Measurements from ENCODE around the gene RAPGEF5.

RAPGEF5 gene

DNA sequence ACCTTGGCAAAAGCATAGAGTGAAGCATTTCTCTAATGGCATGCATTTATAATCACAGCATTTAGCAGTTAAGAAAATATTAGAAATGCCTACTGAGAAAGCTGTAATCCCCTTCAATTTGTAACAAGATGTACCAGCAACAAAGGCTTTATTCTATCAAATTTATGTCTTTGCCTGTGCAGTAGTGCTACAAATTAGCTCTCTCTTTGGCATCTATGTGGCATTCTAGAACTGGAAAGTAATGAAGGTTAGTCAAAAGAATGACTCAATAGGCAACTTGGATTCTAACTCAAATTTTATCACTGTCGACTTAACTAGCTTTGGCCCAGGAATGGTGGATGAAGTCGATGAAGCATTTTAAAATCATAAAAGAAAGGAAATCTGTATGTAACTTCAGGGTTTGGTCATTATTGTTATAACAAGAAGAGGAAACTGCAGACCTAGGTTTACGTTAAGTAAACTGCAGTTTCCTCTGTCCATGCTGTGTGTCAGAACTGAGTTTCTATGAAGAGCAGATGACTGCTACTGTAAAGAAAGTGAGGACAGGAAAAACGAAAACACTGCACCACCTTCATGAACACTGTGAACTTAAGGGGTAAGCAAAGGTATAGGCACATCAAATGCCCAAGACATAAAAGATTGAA lies 140.0 kb downstream of the RAPGEF5 start:
- no peak for DNase-seq (ENCODE audit: low spot score)

GRCh38 chr7:22216309-22216708 lies 140.6 kb downstream of the RAPGEF5 start:
- DNase-seq (ENCODE audit: low spot score): no peak

DNA sequence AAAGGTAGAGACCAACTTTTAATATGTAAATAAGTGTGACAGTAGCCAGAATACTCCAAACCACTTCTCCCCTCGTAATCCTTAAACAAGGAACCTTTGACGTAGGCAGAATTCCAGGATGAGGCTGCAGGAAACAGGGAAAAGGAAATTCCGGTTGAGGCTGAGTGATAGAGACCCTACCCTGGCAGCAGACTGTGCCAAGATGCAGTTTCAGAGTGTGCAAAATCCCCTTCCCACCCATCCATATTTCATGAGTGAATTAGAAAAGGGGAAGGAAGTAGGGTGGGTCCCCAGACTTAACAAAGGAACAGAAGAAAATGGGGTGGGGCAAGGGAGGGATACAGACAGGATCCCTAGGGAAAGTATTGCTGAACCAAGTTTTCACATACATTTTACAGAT lies 143.0 kb downstream of the RAPGEF5 start:
- no peak for DNase-seq (ENCODE audit: low spot score)

- DNase-seq (ENCODE audit: low spot score): no peak
Observed at GRCh38 chr7:22213081-22213480, 143.9 kb downstream of the RAPGEF5 start.

DNA sequence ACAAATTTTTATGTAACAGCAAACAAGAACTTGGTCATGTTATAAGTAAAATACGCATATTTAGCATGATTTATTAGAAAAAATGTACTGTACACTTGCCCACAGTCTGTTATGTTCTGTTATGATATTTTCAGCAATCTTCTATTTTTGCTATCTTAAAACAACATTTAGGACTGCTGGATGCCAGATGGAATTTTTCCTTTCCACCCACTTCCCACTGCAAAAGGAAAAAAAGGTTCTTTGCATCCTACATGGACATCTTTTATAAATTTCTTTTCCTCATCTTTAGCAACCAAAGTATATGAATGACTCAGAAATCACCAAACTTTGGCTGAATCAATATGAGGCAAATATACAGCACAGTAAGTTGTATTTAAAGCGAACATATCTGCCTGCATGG lies 146.0 kb downstream of the RAPGEF5 start:
- DNase-seq (ENCODE audit: low spot score): no peak

- DNase-seq (ENCODE audit: low spot score): no peak
Observed at GRCh38 chr7:22210355-22210754, 146.6 kb downstream of the RAPGEF5 start.

DNA sequence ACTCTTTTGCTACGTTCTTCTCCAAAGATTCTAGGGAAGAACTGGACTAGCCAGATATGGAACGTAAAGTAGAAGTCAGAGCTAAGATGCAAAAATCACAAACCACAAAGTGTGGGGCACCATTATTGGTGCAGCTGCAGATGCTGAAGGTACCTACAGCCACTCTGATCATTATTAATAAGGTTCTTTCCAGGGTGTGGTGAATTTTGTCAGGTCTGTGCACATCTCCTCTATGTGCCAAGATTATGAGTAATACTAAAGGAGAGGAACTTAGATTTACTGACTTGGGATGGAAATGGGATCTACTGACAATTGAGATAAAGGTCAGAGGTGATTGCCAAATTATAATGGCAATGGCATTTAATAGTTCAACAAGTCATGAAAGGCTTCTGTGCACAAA lies 148.2 kb downstream of the RAPGEF5 start:
- no peak for DNase-seq (ENCODE audit: low spot score)

DNA sequence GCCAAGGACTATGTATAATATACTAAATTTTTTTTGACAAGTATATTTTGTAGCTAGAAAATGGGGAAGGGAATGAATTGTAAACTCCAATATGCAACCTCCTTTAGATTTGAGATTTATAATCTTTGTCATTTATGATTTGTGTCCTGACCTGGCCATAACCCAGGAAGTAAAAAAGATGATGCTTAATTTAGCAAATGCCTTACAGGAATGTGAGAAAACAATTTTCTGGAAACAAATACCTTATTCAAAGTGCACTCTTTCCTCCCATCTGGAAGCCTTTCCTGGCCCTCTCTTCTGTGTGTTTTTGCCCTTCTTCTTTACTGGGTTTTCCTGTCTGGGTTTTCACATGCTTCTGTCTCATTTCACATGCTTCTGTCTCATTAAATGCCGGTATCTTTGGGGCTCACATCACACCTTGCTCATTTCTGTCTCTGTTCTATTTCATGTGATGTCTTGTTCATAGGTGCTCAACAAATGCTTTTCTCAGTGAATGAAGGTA lies 149.2 kb downstream of the RAPGEF5 start:
- DNase-seq (ENCODE audit: low spot score): no peak

- DNase-seq (ENCODE audit: low spot score): no peak
Observed at GRCh38 chr7:22205631-22206030, 151.3 kb downstream of the RAPGEF5 start.

DNA sequence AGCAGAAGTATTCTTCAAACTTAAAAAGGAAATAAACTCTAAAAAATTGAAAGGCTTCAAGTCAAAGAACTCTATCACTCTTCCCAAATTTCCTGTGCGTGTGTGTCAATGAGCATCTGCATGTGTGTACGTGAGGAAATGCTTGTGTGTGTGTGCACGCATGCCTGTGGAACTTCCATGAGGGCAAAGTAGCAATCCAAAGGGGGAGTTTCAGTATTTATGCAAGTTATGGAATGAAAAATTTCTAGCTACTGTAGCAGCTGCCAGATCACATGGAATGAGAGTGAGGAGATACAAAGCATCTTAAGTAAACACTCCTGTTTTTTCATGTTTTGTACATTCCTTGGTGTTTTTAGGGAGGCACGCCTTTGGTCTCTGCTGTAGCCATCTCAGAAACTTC lies 152.6 kb downstream of the RAPGEF5 start:
- no peak for DNase-seq (ENCODE audit: low spot score)

- no peak for DNase-seq (ENCODE audit: low spot score)
Observed at GRCh38 chr7:22202141-22202540, 154.8 kb downstream of the RAPGEF5 start.

- DNase-seq (ENCODE audit: low spot score): no peak
Observed at GRCh38 chr7:22201186-22201880, 155.6 kb downstream of the RAPGEF5 start.

- no peak for DNase-seq (ENCODE audit: low spot score)
Observed at GRCh38 chr7:22200777-22201176, 156.2 kb downstream of the RAPGEF5 start.

DNA sequence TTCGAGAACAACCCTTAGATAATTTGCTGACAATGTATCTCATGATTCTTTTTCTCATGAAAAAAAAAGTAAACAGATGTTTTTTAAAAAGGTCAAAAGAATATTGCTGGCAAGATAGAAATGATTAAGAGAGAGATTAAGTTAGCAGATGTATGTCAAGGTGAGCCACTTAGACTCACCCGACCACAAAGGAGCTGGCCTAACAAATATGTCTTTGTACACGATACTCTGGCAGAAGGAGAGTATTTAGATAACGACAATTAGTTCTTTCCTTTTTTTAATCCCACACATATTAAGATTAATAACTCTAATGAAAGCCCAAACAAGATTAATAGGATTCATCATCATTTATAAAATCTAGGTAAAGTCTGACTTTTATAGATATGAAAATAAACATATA lies 156.7 kb downstream of the RAPGEF5 start:
- no peak for DNase-seq (ENCODE audit: low spot score)

DNA sequence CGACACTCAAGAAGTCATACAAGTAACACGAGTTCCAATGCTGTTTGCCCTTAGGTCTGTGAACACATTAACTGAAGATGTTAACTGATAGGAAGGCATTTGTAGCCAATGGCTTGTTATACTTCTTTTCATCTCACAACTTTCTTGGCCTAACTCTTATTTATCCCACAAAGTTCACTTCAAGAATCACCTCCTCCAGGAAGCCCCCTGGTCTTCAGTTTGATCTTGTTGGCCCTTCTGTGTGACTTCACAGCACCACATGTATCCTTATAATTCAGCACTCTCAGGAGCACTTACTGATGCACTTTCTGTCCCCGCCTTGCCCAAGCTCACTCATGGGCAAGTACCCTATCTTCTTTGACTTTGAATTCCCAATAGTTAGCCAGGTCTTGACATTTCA lies 159.6 kb downstream of the RAPGEF5 start:
- DNase-seq (ENCODE audit: low spot score): no peak

- no peak for DNase-seq (ENCODE audit: low spot score)
Observed at GRCh38 chr7:22196429-22196828, 160.5 kb downstream of the RAPGEF5 start.

- no peak for DNase-seq (ENCODE audit: low spot score)
Observed at GRCh38 chr7:22195397-22196172, 161.4 kb downstream of the RAPGEF5 start.

- DNase-seq (ENCODE audit: low spot score): no peak
Observed at GRCh38 chr7:22194658-22195273, 162.2 kb downstream of the RAPGEF5 start.

DNA sequence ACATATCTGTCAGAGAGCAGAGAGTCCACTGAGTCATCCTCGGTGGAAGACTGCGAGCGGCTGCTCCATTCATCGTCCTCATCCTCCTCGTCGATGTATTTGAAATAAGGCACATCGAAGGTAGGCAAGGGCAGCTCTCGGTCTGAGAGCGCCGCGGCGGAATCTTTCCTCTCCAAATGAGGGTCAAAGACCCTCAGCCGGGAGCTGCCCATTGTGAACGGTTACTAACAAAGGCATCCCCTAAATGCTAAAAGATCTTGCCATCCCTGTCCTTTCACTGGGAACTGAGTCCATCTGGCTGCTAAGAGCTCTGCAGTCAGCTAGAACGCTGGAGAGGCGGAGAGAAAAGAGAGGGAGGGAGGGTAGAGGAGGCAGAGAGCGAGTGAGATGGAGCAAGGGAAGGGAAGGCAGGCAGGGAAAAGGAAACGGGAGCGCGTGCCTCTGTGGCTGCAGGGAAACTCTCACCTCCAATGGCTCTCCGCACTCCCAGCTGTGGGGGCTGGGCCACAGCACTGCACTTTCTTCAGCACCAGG lies 163.4 kb downstream of the RAPGEF5 start:
- no peak for DNase-seq (ENCODE audit: low spot score)

DNA sequence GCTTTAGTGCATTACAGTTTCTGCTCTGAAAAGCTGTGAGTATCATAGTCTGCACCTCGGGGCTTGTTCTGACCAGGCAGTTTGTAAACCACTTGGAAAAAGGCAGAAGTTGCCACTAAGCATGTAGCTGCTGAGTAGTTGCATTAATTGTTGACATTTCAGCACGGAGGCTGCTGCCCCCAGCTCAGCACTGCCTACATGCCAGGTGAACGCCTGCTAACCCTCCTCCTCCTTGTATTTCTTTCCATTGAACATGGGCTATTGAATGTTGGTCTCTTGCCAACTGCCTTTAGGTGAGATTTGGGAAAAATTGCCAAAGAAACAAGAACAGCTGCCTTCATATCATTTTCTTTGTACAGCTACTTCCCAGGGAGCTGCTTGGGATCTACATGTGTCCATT lies 164.2 kb downstream of the RAPGEF5 start:
- no peak for DNase-seq (ENCODE audit: low spot score)

GRCh38 chr7:22190736-22191135 lies 166.2 kb downstream of the RAPGEF5 start:
- no peak for DNase-seq (ENCODE audit: low spot score)

DNA sequence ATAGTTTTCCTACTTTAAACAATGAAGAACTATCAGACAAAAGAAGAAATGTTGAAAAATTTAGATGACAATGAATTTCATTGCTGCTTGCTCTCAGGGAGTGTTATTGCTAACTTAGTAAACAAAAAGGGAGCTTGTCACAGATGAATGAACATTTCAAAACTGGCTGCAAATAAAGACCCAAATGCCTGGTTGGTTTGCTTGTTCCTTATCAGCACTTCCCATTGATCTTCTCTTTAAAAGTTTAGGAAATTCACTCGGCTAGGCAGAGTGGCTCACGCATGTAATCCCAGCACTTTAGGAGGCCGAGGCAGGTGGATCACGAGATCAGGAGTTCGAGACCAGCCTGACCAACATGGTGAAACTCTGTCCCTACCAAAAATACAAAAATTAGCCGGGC lies 167.2 kb downstream of the RAPGEF5 start:
- DNase-seq (ENCODE audit: low spot score): no peak
